Hepatic stellate cell (primary cell): ENCODE measurements around the gene ZSCAN22.
"Not testable (repeated sequence)": the region's sequence is repeated elsewhere in the genome, so short reads cannot be mapped to it uniquely, and the experiment has no call there.

Experiments
- DNase-seq: peaks from one replicate; pipeline ENCODE4 v3.0.0; 2011; ENCODE audit warnings: low spot score

The ZSCAN22 gene

GRCh38 chr19:58326914-58327726 lies at the start of gene ZSCAN22:
Gene ZSCAN22, plus strand, starts transcription at chr19:58326994. Its CDS starts 7,809 bp downstream, at chr19:58334803.
- DNase-seq, result peak; percentile 98

DNA sequence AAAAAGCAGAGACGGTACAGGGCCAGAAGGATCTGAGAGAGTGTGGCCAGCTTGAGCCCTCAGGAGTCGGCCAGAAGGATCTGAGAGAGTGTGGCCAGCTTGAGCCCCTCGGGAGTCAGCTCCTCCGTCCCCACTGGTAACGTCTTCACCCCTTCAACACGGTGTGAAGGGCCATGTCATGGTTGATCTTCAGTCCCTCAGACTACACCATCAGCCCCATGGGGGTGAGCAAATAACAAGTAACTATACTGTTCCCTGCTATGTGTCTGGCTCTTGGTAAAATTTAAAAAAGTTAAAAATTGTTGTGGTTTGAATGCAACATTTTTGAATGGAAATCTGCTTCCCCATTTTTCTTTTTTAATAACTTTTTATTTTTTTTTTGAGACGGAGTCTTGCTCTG lies 49.6 kb upstream of the ZSCAN22 start:
- no peak for DNase-seq

DNA sequence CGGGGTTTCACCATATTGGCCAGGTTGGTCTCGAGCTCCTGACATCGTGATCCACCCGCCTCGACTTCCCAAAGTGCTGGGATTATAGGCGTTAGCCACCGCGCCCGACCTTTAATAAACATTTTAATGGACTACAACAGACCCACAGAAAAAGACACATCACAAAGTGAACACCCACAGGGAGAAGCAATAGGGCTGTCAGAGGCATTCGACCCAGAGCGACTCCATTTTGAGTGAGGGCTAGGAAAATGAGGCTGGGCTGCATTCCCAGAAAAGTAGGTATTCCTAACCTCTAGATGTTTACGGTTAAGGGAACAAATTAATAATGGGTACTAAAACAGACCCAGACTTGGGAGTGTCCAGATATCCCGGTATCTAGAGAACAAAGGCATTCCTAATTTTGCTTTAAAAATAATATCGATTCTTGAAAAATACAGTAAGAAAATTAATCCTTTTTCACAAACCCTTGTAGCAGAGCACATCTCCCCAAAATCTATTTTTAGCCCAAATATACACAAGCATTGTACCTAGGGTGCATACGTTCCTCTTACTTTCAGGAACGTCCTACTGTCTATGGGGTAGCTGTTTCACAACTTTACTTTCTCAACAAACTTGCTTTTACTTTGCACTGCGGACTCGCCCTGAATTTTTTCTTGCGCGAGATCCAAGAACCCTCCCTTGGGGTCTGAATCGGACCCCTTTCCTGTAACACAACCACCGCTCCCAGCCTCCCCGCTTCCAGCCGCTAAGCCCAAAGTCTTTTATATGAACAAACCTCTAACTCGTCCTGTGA lies 48.9 kb upstream of the ZSCAN22 start:
- DNase-seq, result peak; percentile 8

GRCh38 chr19:58278541-58279041 lies 48.2 kb upstream of the ZSCAN22 start, which contains the start of gene ZNF8:
Gene ZNF8, plus strand, starts transcription at chr19:58278955. Its CDS starts 127 bp downstream, at chr19:58279082.
- peak; percentile 100 for DNase-seq

GRCh38 chr19:58279042-58279924 lies 47.5 kb upstream of the ZSCAN22 start:
- DNase-seq, result peak; percentile 77

- no peak for DNase-seq
These were observed 46.9 kb upstream of the ZSCAN22 start for GRCh38 chr19:58279925-58280316.

DNA sequence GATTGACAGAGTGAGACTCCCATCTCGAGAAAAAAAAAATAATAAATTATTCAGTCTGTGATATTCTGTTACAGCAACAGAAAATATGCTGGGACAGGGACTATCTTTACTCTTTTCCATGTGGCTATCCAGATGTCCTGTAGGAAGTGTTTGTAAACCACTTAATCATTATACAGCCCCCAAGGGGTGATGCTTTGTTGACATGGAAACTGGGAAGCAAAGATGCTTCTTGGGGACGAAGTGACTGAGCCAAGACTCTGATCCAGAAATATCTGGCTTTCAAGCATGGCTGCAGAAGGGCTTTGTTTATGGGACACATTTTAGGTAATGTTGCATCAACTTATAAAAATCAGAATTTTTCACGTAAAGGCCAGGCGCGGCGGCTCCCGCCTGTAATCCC lies 42.6 kb upstream of the ZSCAN22 start:
- DNase-seq, result no peak

DNA sequence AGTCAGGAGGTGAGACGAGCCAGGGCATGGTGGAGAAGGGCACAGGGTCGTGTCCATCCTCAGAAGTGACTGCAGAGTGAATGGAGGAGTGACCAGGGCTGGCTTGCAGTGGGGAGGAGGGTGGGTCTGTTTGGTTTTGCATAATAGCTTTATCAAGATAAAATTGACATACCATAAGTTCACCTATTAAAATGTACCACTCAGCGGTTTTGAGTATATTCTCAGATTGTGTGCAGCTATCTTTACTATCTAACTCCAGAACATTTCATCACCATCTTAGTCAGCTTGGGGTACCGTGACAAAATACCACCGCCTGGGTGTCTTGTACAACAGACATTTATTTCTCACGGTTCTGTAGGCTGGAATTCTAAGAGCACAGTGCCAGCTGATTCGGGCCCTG lies 34.9 kb upstream of the ZSCAN22 start:
- no peak for DNase-seq

GRCh38 chr19:58294743-58295374 lies 31.9 kb upstream of the ZSCAN22 start:
- no peak for DNase-seq

DNA sequence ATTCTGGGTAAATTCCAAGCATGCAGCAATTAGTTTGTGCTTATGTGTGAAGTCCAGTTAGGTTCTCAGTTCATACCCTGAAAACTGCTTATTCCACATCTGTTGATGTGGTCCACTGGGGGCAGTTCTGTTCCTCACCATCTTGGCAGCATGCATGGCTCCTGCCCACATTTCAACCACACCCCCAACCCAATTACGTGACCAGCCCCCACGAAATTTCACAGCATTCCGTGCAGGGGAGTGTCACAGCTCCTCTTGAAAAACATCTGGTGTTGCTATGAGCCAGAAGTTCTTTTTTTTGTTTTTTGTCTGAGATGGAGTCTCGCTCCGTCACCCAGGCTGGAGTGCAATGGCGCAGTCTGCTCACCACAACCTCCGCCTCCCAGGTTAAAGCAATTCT lies 30.7 kb upstream of the ZSCAN22 start:
- DNase-seq, result no peak

DNA sequence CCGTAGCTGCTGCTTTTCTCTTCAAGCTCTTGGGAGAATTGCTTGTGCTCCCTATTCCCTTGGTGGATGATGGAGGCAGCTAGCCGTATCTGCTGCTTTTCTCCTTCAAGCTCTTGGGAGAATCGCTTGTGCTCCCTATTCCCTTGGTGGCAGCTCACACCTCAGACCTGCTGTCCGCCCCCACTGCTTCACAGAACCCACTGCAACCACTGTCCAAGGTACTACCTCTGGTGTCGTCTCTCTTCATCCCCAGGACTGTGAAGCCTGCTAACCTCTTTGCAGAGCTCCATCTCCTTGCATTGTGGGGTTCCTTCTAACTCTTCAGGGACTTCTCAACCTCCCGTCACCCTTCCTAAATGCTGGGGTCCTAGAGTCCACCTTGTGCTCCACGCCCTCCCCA lies 26.2 kb upstream of the ZSCAN22 start:
- no peak for DNase-seq

GRCh38 chr19:58304255-58304654 lies 22.5 kb upstream of the ZSCAN22 start:
- DNase-seq, result no peak

DNA sequence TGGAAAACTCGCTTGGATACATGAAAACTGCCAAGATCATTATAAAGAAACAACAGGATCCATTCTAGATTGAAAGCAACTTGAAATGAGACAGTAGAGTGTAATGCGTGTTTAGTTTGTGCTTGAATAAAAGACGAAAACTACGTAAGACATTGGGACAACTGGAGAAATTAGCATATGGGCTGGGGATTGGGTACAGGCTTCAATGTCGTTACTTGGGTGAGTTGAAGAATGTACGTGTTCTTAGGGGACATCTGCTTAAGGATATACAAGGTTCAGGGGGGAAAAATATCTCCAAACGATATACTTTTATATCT lies 22.1 kb upstream of the ZSCAN22 start:
- DNase-seq, result no peak

GRCh38 chr19:58305065-58305931 lies 21.5 kb upstream of the ZSCAN22 start, which contains the start of gene ERVK3-1:
Gene ERVK3-1, plus strand, starts transcription at chr19:58305377. Its CDS starts 6,792 bp downstream, at chr19:58312169.
- peak; percentile 96 for DNase-seq

GRCh38 chr19:58305932-58306323 lies 20.9 kb upstream of the ZSCAN22 start:
- peak; percentile 17 for DNase-seq

GRCh38 chr19:58307736-58308135 lies 19.1 kb upstream of the ZSCAN22 start:
- no peak for DNase-seq

DNA sequence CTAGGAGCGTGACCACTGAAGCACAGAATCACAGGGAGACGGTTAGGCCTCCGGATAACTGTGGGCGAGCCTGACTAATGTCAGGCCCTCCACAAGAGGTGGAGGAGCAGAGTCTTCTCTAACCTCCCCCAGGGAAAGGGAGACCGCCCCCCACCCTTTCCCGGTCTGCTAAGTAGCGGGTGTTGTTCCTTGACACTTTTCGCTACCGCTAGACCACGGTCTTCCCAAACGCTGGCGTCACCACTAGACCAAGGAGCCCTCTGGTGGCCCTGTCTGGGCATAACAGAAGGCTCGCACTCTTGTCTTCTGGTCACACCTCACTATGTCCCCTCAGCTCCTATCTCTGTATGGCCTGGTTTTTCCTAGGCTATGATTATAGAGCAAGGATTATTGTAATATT lies 16.1 kb upstream of the ZSCAN22 start:
- not testable (repeated sequence) for DNase-seq

- DNase-seq, result no peak
These were observed 15.4 kb upstream of the ZSCAN22 start for GRCh38 chr19:58311345-58311865.

- DNase-seq, result no peak
These were observed 11.2 kb upstream of the ZSCAN22 start for GRCh38 chr19:58315580-58315979.

- peak; percentile 24 for DNase-seq
These were observed 9.2 kb upstream of the ZSCAN22 start for GRCh38 chr19:58317476-58318072.
